DMS 273 (cell line): ENCODE results near the gene PLXNA4.

ENCODE experiments used
- DNase-seq: peaks from one replicate; lab custom pipeline; 2025; ENCODE audit not compliant: unreplicated experiment; lab: John Stamatoyannopoulos, UW

PLXNA4 gene

DNA sequence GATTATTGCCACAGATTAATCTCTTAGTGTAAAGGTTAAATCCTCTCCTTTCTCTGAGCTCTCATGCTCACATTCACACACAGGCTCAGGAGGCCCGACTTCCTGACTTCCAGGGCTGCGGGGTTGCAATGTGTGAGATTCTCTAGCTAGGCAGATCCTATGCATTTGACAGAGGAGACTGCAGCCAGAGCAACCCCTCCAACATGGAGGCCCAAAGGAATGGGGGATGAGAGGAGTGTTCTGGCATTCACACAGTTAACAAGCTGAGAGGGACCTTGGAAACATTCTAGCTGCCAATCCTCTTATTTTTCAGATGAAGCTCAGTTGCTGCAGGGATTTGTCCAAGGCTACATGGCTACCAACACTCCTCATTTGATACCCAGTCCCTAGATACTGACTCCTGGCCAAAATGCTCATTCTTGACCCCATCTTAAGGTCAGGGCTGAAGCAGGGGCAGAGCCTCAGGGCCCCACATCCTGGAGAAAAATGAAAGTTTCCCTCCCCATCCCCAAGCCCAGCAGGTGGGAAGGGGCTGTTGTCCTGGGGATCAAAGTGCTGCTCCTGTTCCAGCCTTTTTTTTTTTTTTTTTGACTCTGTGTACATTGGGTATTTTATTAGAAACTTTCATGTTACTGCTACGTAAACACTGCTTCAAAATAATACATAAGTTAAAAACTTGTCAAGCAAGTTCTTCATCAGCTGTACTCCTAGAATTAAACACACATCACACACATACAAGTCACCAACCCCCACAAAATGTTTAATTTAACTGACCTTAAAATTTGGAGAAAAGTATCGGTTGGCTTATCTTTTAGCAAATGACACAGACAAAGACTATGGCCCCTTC is 325.6 kb downstream of the PLXNA4 start:
- peak; percentile 37 for DNase-seq

DNA sequence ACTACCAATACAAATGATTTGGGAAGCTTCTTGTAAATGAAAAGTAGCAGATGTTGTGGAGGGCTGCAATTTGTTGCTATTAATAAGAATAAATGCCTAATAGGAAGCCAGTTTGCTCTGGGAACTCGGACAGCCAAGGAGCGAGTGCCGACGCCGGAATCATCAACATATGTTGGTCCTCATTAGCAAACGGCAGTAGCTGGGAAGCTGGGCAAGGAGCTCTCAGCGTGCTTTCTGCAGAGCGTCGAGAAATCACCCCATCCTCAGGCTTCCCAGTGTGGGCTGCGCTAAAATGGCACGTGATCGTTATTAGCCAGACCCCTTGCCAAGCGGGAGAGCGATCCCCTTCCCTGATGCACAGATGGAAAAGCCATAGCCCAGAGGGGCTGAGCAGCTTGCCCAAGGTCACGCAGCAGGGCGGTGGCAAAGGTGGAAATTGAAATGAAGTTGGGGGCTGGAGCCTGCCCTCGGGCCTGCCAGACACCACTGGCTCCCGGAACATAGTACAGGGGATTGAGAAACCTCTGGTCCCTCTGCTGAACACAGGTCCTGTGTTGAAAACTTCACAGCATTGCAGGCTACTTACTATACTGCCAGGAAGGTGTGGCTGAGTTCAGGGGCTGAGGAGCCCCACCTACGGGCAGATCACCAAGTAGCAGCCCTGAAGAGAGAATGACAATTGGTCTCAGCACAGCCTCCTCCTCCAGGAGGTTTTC is 326.9 kb downstream of the PLXNA4 start:
- DNase-seq: peak; percentile 80

DNA sequence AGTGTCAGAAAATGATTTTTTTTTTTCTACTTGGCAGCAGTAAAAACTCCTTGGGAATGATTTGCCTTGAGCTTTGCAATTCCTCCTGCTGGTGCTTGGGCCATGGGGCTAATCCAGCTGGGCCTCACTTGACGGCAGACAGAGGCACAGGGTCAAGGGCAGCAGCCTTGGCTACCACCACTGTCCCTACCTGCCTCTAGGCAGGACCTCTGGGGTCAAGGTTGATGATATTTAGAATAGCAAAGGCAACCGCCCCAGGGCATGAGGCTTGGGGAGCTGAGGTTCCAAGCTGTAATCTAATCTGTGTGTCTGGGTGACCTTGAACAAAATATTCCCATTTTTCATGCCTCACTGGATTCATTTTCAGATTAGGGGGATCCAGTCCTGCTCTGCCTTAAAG is 327.4 kb downstream of the PLXNA4 start:
- DNase-seq: no peak

DNA sequence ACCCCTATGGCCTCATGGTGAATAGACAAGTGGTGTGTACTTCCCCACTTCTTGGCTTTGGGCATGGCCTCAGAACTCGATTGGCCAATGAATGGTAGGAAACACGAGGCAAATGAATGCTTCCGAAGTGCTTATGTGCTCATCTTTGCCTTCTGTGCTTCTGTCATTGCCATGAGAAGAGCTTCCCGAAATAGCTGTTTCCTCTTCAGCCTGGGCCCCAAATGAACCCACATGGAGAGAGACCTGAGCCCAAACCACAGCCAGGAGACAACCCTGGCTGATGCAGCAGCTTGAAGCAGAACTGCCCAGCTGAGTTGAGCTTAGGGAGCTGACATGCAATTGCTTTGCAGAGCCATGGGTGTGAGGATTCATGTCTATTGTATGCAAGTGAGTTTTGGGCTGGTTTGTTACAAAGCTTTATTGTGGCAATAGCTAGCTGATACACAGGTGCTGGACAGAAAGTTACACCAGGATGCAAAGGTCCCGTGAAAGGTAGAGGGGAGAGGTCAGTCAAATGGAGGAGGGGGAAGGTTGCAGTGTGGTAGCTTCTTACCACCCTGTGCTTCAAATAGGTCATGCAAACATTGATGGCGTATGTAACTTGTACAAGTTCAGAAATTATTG is 328.2 kb downstream of the PLXNA4 start:
- DNase-seq: no peak

DNA sequence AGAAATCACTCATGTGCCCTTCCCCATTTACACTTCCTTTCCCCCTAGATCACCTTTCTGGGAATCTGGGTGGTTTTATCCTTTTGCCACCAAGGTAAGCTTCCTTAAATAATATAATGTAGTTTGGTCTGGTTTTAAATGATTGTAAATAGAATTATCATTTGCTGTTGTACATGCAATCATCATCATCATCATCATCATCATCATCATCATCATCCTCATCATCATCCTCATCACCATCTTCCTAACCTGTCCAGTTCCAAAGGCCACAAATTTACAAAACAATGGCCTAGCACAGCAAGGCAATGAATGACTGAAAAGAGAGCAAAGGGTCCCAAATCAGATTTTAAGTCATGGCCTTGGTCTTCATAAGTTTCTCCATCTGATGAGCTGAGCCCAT is 329.7 kb downstream of the PLXNA4 start:
- no peak for DNase-seq

DNA sequence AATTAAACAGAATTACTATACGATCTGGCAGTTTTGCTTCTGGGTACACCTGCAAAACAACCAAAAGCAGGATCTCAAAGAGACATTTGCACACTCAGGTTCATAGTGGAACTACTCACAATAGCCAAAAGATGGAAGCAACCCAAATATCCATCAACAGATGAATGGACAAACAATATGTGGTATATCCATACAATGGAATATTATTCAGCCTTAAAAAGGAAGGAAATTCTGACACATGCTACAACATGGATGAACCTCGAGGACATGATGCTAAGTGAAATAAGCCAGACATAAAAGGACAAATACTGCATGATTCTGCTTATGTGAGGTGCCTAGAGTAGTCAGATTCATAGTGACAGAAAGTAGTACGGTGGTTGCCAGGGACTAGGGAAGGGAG is 330.7 kb downstream of the PLXNA4 start:
- DNase-seq: no peak

DNA sequence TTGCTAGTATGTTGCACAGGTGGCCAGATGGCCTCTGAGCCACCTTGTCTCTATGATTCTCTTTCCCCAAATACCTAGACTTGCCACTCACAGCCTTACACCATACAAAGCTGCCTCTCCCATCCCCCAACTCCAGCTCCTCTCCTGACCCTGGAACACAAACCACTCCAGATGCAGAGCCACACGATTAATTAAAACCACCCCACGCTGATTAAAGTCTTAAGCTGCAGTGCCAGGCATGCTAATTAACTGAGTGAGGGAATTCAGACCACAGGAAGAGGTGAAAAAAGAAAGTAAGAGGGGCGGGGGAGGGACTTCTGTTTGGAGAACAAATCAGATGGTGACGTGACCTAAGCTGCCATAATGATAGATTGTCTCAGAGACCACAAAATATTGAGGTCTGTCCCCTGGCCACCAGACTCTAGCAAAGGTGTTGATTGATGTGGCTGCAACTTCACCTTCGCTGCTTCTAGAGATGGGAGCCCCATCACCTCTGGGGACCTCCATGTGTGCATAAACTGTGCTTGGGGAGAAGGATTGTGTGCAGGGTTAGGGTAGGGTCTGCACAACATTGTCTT is 331.3 kb downstream of the PLXNA4 start:
- peak; percentile 16 for DNase-seq

DNA sequence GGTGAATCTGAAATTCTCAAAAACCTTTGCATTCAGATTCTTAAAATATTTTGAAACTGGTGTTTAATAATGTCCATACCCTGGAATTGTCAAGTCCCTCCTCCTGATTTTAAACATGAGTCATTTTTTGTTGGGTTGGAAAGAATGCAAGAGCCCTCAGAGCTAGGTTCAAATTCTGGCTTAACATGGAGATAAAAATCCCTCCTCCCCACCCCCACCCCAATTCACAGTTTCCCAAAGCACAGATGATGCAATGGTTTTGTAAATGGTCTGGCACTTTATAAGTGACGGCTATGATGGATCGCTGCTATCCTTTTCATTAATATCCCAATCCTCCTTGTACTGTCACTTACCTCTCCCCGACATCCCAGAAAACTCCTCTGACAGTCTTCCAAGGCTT is 332.8 kb downstream of the PLXNA4 start:
- no peak for DNase-seq

DNA sequence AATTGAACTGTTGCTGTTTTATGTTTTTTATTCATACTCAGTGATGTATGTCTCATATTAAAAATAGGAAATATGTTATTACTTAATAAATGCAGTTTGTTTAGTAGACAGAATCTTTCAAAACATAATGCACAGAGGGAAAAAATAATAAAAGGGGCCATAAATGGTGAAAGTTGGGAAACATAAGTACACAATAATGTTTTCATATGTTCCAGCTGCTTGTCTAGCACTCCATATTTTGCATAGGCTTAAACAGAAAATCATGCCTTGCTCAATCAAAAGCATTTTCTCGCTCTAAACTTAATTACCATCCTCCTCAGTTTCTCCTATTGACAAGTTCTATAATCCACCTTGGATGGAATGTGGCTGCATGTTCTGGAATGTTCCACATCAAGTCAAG is 333.2 kb downstream of the PLXNA4 start:
- DNase-seq: no peak

DNA sequence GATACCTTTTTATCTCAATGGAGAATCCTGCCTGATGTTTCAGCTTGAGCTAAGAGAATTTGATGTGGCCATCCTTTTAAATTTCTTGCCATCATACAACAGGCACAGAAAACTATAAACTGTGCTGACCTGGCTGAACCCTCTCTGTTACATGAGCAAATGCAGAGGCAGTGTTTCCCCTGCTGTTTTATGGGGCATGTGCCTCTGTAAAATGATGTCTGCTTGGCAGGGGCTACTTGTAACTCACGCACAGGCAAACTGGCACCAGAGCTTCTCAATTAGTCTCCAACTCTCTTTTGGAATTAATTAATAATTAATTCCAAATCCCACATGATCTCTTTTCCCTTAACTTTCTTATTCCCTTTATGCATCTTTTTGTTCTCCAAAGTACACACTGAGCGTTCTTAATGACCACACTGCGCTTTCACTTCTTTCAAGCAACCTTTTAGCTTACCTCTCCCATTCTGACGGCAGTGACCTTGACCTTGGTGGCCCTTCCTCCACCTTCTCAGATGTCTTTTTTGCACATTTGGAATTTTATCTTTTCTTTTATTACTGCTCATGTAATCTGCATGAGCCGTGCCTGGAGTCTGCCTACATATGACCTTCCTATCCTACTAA is 334.0 kb downstream of the PLXNA4 start:
- DNase-seq: peak; percentile 46

DNA sequence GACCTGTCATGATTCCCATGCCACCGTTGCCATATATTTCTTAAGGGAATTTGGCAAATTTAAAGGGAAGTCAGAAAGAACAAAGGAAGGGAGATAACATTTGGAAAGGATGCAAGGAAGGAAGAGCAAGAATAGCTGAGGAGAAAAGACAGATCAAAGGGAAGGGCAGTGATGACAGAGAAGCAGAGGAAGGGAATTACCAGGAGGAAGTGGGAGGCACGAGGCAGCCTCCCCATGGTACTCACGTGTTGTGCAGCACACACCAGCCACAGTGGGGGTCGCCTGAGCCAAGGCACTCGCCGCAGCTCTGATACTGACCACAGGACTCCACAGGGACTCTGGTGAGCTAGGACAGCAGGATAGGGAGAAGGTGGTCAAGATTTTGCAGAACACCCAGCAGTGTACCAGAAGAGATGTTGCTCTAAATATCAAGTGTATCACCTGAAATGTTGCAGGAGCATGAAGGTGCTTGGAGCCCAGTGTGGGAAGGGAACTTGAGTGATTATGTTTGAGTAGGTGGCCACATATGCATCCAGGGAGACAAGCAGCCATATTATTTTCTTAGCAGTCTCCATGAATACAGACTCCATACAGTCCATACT is 335.3 kb downstream of the PLXNA4 start:
- DNase-seq: no peak

DNA sequence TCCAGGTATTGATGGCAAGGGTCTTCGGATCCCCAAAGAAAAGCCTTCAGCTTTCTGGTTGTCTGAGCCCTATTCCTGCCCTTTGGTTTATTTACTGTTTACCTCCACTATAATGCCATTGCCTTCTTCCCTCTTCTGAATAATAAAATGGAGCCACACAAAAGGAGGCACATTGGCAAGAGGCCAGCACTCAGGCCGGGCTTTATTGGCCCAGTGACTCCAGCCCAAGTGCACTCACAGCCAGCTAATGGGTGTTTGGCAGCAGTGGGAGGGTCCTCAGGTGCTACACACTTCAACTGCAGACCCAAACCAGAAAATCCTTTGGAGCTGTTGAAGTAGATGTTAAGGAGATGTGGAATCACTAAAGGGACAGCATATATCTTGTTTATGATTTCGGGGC is 336.0 kb downstream of the PLXNA4 start:
- DNase-seq: peak; percentile 20

DNA sequence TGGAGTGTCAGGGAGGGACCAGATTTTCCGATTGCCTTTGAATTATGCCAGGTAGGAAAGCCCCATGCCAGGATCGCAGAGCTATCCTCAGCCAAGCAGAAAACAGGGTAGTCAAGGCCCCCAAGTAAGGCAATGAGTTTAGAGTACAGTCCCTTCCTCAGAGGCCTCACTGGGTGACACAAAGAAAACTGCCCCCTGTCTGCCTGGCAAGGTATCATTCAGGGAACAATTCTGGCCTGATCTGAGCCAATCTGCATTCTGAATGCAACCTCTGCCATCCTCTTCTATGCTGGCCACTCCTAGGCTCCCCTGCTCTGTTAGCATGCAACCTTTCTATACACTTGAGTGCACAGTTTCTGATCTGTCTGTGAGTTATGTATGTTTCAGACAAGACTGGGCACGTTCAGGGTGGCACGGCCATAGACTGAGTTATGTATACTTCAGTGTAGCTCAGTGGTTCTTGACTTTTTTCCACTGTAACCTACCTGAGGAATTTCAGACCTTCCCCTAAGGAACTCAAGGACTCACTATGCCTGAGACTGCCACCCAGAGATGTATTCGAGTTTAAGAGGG is 336.8 kb downstream of the PLXNA4 start:
- no peak for DNase-seq

DNA sequence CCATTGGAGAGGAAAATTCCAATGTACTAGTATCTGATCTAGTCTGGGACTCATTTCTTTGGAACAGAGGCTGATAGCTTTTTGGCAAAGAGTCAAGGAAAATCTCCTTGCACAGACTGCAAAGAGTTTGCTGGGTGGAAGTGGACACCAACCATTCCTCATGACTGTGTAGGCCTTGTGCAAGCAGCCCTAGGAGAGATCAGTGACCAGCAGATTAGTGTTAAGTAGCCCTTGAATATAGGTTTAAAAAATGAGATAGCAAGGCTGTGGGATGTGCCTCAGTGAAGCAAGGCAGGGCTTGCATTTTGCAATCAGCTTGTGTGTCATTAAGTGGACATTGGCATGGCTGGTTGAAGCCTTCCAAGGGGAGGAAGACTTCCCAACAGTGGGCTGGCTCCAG is 341.6 kb downstream of the PLXNA4 start:
- DNase-seq: no peak

DNA sequence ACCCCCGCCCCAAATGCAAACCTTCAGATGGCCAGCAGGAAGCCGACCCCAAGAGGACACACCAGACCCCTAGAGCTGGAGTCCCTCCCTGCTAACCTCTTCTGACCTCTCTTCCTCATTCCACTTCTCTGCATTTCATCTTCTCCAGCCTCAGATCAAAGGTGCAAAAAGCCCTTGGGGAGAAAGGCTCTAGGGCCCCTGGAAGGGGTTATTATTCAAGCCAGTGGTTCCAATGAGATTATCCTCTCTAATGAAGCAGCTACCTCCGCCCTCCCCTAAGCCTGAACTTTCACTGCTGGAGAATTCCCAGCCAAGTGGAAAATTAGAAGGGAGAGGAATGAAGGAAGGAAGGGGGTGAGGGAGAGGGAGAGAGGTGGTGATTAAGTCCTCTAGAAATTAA is 343.9 kb downstream of the PLXNA4 start:
- DNase-seq: no peak

DNA sequence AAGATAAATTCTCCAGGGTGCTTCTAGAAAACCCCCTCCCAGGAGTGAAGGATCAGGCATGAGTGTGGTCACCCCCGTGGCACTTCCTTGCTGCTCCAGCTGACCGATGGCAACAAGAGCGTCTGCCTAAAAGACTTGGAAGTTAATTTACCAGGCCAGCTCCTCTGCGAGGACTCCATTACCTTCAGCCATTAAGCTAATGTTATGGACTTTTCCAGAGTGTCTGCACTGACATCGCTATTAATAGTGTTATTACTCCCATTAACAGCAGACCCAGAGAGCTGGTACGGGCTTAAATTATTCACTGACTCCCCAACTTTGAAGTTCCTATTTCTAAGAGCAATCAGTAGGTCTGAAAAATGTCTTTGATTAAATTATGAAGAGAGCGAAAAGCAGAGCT is 345.8 kb downstream of the PLXNA4 start:
- DNase-seq: no peak

DNA sequence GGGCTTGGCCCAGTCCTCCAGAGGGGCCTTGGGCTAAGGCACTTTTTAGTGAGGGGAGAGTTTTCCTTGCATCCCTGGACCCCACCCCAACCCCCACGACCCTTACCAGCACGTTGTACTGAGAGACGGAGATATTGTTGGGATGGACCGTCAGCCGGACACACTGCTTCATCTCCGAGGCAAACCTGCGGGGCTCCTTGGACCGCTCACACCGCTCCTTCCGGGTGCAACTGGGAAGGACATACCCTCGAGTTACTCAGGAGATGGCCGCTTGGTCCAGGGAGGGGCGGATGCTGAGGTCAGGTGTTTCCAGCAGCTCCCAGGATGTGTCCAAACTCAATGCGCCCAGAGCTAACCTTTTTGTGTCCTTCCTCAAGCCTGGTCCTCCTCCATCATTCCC is 348.0 kb downstream of the PLXNA4 start:
- DNase-seq: no peak

DNA sequence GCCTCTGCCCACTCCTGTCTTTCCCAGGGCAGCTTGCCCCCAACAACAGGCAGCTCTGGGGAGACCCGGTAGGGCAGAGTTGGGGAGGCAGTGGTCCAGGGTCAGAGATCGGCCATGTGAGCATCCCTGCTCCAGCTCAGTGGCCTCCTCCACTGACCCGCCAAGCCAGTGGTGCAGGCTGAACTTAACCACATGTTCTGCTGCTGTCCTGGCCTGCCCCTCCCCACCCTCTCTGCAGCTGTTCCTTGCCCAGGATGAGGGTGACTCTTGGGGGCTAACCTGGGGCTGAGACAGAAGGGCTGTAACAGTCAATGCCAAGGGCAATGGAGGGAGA is 349.3 kb downstream of the PLXNA4 start:
- no peak for DNase-seq

DNA sequence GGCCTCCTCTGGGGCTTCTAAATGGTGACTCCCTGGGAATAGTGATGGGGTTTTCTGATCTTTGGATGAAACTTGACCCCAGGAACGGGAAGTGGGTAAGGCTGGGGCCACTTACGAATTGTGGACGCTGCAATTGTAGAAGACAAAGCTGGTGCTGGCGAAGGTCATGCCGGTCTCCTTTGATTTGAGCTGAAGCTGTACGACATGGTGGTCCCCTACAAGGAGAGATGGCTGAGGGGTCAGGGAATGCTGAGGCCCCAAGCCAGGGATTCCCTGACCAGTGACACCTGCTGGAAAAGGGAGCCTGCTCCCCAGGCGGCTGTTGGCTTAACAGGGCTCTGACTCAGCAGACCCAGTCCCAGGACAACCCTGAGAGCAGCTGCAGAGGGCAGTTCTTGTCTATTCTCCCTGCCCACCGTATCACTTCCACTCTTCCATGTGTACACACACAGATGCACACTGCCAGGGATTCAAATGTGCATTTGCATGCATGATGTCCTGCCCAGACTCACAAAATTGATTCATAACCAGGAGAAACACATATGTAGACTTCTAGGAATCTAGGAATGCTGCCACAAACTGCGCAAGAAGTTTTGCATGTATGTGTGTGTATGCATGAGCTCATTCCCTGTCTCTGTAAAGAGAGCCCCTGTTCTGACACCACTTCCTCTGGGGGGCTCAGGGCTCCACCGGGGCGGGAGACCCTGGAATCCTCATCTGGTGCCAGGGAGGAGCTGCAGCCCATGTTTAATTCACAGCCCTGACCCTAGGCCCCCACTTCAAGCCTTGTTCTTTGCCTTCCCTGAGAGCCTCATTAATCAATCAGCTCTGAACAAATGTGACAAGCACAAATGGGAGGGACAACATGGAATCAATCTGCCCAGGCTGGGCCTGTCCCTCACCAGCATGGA is 350.0 kb downstream of the PLXNA4 start:
- no peak for DNase-seq
